HG03135 (cell line): ENCODE results near the gene ZFP30.
"Not testable (repeated sequence)": the region's sequence is repeated elsewhere in the genome, so short reads cannot be mapped to it uniquely, and the experiment has no call there.

ENCODE experiments used
- ATAC-seq: cut with Tn5 transposase; IDR thresholded peaks from one replicate; pipeline ENCODE4 v1.9.1; 2021; ENCODE audit warnings: mild to moderate bottlenecking, moderate library complexity; ENCODE audit not compliant: unreplicated experiment

ZFP30 gene

GRCh38 chr19:37655301-37655688, at the start of gene ZFP30:
Gene ZFP30, minus strand, starts transcription at chr19:37655465. Its CDS starts 7,643 bp downstream, at chr19:37647822.
- ATAC-seq, result peak; percentile 70

GRCh38 chr19:37699057-37699456, 43.8 kb upstream of the ZFP30 start:
- ATAC-seq, result no peak

GRCh38 chr19:37698216-37698615, 43.0 kb upstream of the ZFP30 start:
- no peak for ATAC-seq

GRCh38 chr19:37695144-37695899, 40.1 kb upstream of the ZFP30 start:
- no peak for ATAC-seq

GRCh38 chr19:37692956-37693620, 37.8 kb upstream of the ZFP30 start:
- no peak for ATAC-seq

GRCh38 chr19:37691881-37692504, 36.7 kb upstream of the ZFP30 start:
- ATAC-seq, result no peak

GRCh38 chr19:37683520-37683919, 28.3 kb upstream of the ZFP30 start:
- ATAC-seq, result no peak

GRCh38 chr19:37669450-37669914, 14.2 kb upstream of the ZFP30 start:
- ATAC-seq, result no peak

GRCh38 chr19:37657157-37657556, 1.9 kb upstream of the ZFP30 start:
- not testable (repeated sequence) for ATAC-seq

GRCh38 chr19:37655689-37656371, 565 bp upstream of the ZFP30 start:
- ATAC-seq, result peak; percentile 46

GRCh38 chr19:37654629-37655300, 500 bp downstream of the ZFP30 start:
- ATAC-seq, result peak; percentile 50

- no peak for ATAC-seq
Observed at GRCh38 chr19:37654118-37654517, 1.1 kb downstream of the ZFP30 start.

GRCh38 chr19:37635076-37636056, 19.9 kb downstream of the ZFP30 start:
- no peak for ATAC-seq

- no peak for ATAC-seq
Observed at GRCh38 chr19:37594982-37595382, 60.3 kb downstream of the ZFP30 start.

GRCh38 chr19:37594304-37594981, 60.8 kb downstream of the ZFP30 start, which contains the start of the genes ZNF540 and ZNF571:
Gene ZNF540, plus strand, starts transcription at chr19:37594876. Its CDS starts 3,572 bp downstream, at chr19:37598448.
Gene ZNF571, minus strand, starts transcription at chr19:37594792. Its CDS starts 8,116 bp downstream, at chr19:37586676.
- peak; percentile 99 for ATAC-seq

GRCh38 chr19:37593996-37594303, 61.3 kb downstream of the ZFP30 start:
- peak; percentile 34 for ATAC-seq

GRCh38 chr19:37583340-37583739, 71.9 kb downstream of the ZFP30 start:
- ATAC-seq, result no peak

- ATAC-seq, result no peak
Observed at GRCh38 chr19:37572203-37572602, 83.1 kb downstream of the ZFP30 start.

- ATAC-seq, result no peak
Observed at GRCh38 chr19:37565370-37565669, 89.9 kb downstream of the ZFP30 start.
